Measurements from ENCODE around the gene MSMB.
"Not testable (repeated sequence)": the region's sequence is repeated elsewhere in the genome, so short reads cannot be mapped to it uniquely, and the experiment has no call there.

MSMB gene

GRCh38 chr10:46046261-46046660, at the start of gene MSMB:
Gene MSMB, minus strand, starts transcription at chr10:46046269. Its CDS starts 32 bp downstream, at chr10:46046237.
- DNase-seq = peak; percentile 63

GRCh38 chr10:46094931-46095750, 49.1 kb upstream of the MSMB start:
- no peak for DNase-seq

- DNase-seq = no peak
Measured at GRCh38 chr10:46094197-46094500, 48.1 kb upstream of the MSMB start.

- DNase-seq = not testable (repeated sequence)
Measured at GRCh38 chr10:46093316-46094196, 47.5 kb upstream of the MSMB start.

GRCh38 chr10:46092524-46093081, 46.5 kb upstream of the MSMB start:
- peak; percentile 49 for DNase-seq

GRCh38 chr10:46091828-46092523, 45.9 kb upstream of the MSMB start:
- no peak for DNase-seq

GRCh38 chr10:46091080-46091827, 45.2 kb upstream of the MSMB start:
- peak; percentile 46 for DNase-seq

- no peak for DNase-seq
Measured at GRCh38 chr10:46090258-46090812, 44.3 kb upstream of the MSMB start.

GRCh38 chr10:46087381-46087780, 41.3 kb upstream of the MSMB start:
- not testable (repeated sequence) for DNase-seq

- DNase-seq = no peak
Measured at GRCh38 chr10:46084321-46085165, 38.5 kb upstream of the MSMB start.

- no peak for DNase-seq
Measured at GRCh38 chr10:46080886-46081285, 34.8 kb upstream of the MSMB start.

- DNase-seq = no peak
Measured at GRCh38 chr10:46079831-46080585, 33.9 kb upstream of the MSMB start.

- no peak for DNase-seq
Measured at GRCh38 chr10:46077731-46078413, 31.8 kb upstream of the MSMB start.

- no peak for DNase-seq
Measured at GRCh38 chr10:46077141-46077554, 31.1 kb upstream of the MSMB start.

- DNase-seq = no peak
Measured at GRCh38 chr10:46075869-46076268, 29.8 kb upstream of the MSMB start.

GRCh38 chr10:46074196-46074946, 28.3 kb upstream of the MSMB start:
- no peak for DNase-seq

GRCh38 chr10:46073564-46073963, 27.5 kb upstream of the MSMB start:
- no peak for DNase-seq

- DNase-seq = no peak
Measured at GRCh38 chr10:46070749-46071148, 24.7 kb upstream of the MSMB start.

Data from DMS53 (cell line).